Measurements from ENCODE around the gene IL10.
"Not testable (repeated sequence)": the region's sequence is repeated elsewhere in the genome, so short reads cannot be mapped to it uniquely, and the experiment has no call there.

Gene IL10

GRCh38 chr1:206762741-206763364 is 9.4 kb downstream of the IL10 start:
- FAIRE-seq: not testable (repeated sequence)

- no peak for FAIRE-seq
These were observed 11.0 kb downstream of the IL10 start for GRCh38 chr1:206761159-206761768.

GRCh38 chr1:206760590-206760989 is 11.7 kb downstream of the IL10 start:
- no peak for FAIRE-seq

GRCh38 chr1:206757524-206758266 is 14.6 kb downstream of the IL10 start:
- FAIRE-seq: no peak

- no peak for FAIRE-seq
These were observed 18.3 kb downstream of the IL10 start for GRCh38 chr1:206754011-206754410.

- no peak for FAIRE-seq
These were observed 19.2 kb downstream of the IL10 start for GRCh38 chr1:206753141-206753540.

- no peak for FAIRE-seq
These were observed 19.8 kb downstream of the IL10 start for GRCh38 chr1:206752481-206752880.

- no peak for FAIRE-seq
These were observed 20.4 kb downstream of the IL10 start for GRCh38 chr1:206751891-206752290.

- no peak for FAIRE-seq
These were observed 23.8 kb downstream of the IL10 start for GRCh38 chr1:206748348-206749030.

- FAIRE-seq: no peak
These were observed 27.0 kb downstream of the IL10 start for GRCh38 chr1:206745301-206745700.

GRCh38 chr1:206744683-206745082 is 27.6 kb downstream of the IL10 start:
- no peak for FAIRE-seq

GRCh38 chr1:206742719-206743383 is 29.4 kb downstream of the IL10 start:
- no peak for FAIRE-seq

GRCh38 chr1:206741142-206741701 is 31.1 kb downstream of the IL10 start:
- FAIRE-seq: no peak

- FAIRE-seq: no peak
These were observed 32.8 kb downstream of the IL10 start for GRCh38 chr1:206739411-206740076.

GRCh38 chr1:206738370-206739366 is 33.6 kb downstream of the IL10 start:
- FAIRE-seq: no peak

- FAIRE-seq: no peak
These were observed 34.5 kb downstream of the IL10 start for GRCh38 chr1:206737729-206738201.

GRCh38 chr1:206736878-206737728 is 35.2 kb downstream of the IL10 start:
- FAIRE-seq: no peak

GRCh38 chr1:206735553-206736031 is 36.7 kb downstream of the IL10 start:
- FAIRE-seq: no peak

- FAIRE-seq: no peak
These were observed 37.7 kb downstream of the IL10 start for GRCh38 chr1:206734499-206735142.
